Esophagus squamous epithelium (tissue), 5 donors: Measurements from ENCODE around the gene EMD. TPM values are rescaled to one million over a fixed set of nuclear protein-coding genes. Genes with fewer than 3 reads are reported as not detected.

ENCODE experiments used
- DNase-seq: peaks from one replicate; lab custom pipeline; 2025; lab: John Stamatoyannopoulos, UW
- H3K27ac ChIP-seq, 4 donors: fragments of 200-600 bp; sonication (generic); one replicate each; pipeline ENCODE4 v1.5.1; 2016 to 2019; ENCODE audit warnings: mild to moderate bottlenecking in 1 of 4
- H3K27me3 ChIP-seq, 4 donors: fragments of 200-600 bp; sonication (generic); 1 replicate in 3 of 4; 2 replicates in 1 of 4; pipeline versions ENCODE4 v1.5.1 to v1.6.0; 2017 to 2021; ENCODE audit warnings: antibody characterized with exemption in 1 of 4
- H3K36me3 ChIP-seq, 3 donors: fragments of 200-600 bp; sonication (generic); one replicate each; pipeline ENCODE4 v1.5.1; 2016 to 2019
- H3K4me1 ChIP-seq, 3 donors: fragments of 200-600 bp; sonication (generic); one replicate each; pipeline ENCODE4 v1.5.1; 2017 to 2019
- H3K4me3 ChIP-seq, 4 donors: fragments of 200-600 bp; sonication (generic); 1 replicate in 3 of 4; 2 replicates in 1 of 4; pipeline ENCODE4 v1.5.1; 2016 to 2019; ENCODE audit warnings: mild to moderate bottlenecking in 2 of 4, moderate library complexity in 1 of 4
- H3K9me3 ChIP-seq, 3 donors: fragments of 200-600 bp; sonication (generic); one replicate each; pipeline ENCODE4 v1.5.1; 2016 to 2019
- CTCF ChIP-seq, 6 experiments: fragments of 450-650 bp in 4 of 6; fragments of 200-600 bp in 2 of 6; sonication (generic) in 2 of 6; IDR thresholded peaks; one replicate each; pipeline ENCODE4 v1.5.1; 2016 to 2019; ENCODE audit warnings: antibody characterized with exemption in 6 of 6, mild to moderate bottlenecking in 4 of 6, moderate library complexity in 4 of 6
- POLR2A ChIP-seq, 4 donors: fragments of 450-650 bp; IDR thresholded peaks; one replicate each; pipeline ENCODE4 v1.6.1; 2017; ENCODE audit warnings: antibody characterized with exemption in 4 of 4, mild to moderate bottlenecking in 4 of 4, moderate library complexity in 3 of 4
- WGBS, 2 donors: methylation state at CpG; one replicate each; pipeline ENCODE4 v1.1.5; 2018; 5-methylcytosine and 5-hydroxymethylcytosine counted together
- intact Hi-C: fragments of 100-400 bp; cut with DNase I; formaldehyde crosslinking; loops from one replicate; pipeline ENCODE4 v1.15.0; 2022
- total RNA-seq, 4 donors: library from RNA; depleted of rRNA; stranded (reverse); fragments of >200 nt; gene quantifications; one replicate each; pipeline ENCODE4 v1.1.0, GENCODE V29; 2016
- donor health status: DM: yes; HTN: yes; CAD: no.

EMD gene
- total RNA-seq, 4 donors from 2014 or later, result 12.7 to 50.1 (median 40.2) TPM

GRCh38 chrX:154353172-154353843 lies 25.8 kb upstream of the EMD start:
- H3K36me3 ChIP-seq, result peaks cover 18 to 100% (median 43%) of the 10 kb centered on the region in 3 donors
- H3K4me1 ChIP-seq, result peaks cover 0 to 23% (median 0%) of the 10 kb centered on the region in 3 donors
- DNase-seq, result no peak
- TF ChIP-seq CTCF (IDR thresholded peaks at IDR 0.05) (no peak), POLR2A (IDR thresholded peaks at IDR 0.05) (no peak)
- H3K9me3 ChIP-seq, result no peaks in the 10 kb centered on the region
- 65% methylated on average over 4 of the region's 24 CpGs; no CpG with 5 or more reads in 1 of the 2 donors for WGBS, 2 donors
- H3K4me3 ChIP-seq, result no peak overlapping the region
- intact Hi-C loops, result no loop called here
- H3K27me3 ChIP-seq, result no peaks in the 10 kb centered on the region
- peak overlapping the region in 2 of 4 donors; percentile 5 to 33 for H3K27ac ChIP-seq

GRCh38 chrX:154354013-154354412 lies 25.1 kb upstream of the EMD start:
- no CpG with 5 or more reads among the region's 14 CpGs for WGBS, 2 donors
- no peak for DNase-seq
- intact Hi-C loops, result no loop called here
- Histone ChIP-seq H3K27ac (peak overlapping the region in 2 of 4 donors; percentile 32 to 33), H3K9me3 (no peaks in the 10 kb centered on the region), H3K27me3 (no peaks in the 10 kb centered on the region), H3K4me3 (no peak overlapping the region), H3K36me3 (peaks cover 24 to 100% (median 43%) of the 10 kb centered on the region in 3 donors), H3K4me1 (peaks cover 0 to 30% (median 0%) of the 10 kb centered on the region in 3 donors)
- no peak for TF ChIP-seq POLR2A (IDR thresholded peaks at IDR 0.05)
- TF ChIP-seq CTCF (IDR thresholded peaks at IDR 0.05), result no peak

GRCh38 chrX:154354516-154354915 lies 24.6 kb upstream of the EMD start:
- TF ChIP-seq POLR2A (IDR thresholded peaks at IDR 0.05) (no peak), CTCF (IDR thresholded peaks at IDR 0.05) (no peak)
- DNase-seq, result no peak
- no peak overlapping the region for H3K4me3 ChIP-seq
- H3K27me3 ChIP-seq, result no peaks in the 10 kb centered on the region
- intact Hi-C loops, result no loop called here
- H3K4me1 ChIP-seq, result peaks cover 0 to 33% (median 0%) of the 10 kb centered on the region in 3 donors
- H3K36me3 ChIP-seq, result peaks cover 29 to 100% (median 46%) of the 10 kb centered on the region in 3 donors
- no peaks in the 10 kb centered on the region for H3K9me3 ChIP-seq
- peak overlapping the region in 2 of 4 donors; percentile 32 to 33 for H3K27ac ChIP-seq
- WGBS, 2 donors, result 81% methylated on average over 8 of the region's 13 CpGs; no CpG with 5 or more reads in 1 of the 2 donors

- 70 to 78% methylated on average over 7 of the region's 30 CpGs for WGBS, 2 donors
Measured at GRCh38 chrX:154355094-154355775, 23.9 kb upstream of the EMD start.

More at GRCh38 chrX:154355094-154355775, 23.9 kb upstream of the EMD start:
- no peak for DNase-seq
- Histone ChIP-seq H3K27ac (peak overlapping the region in 2 of 4 donors; percentile 17 to 32), H3K36me3 (peaks cover 36 to 100% (median 52%) of the 10 kb centered on the region in 3 donors), H3K4me3 (no peak overlapping the region), H3K27me3 (no peaks in the 10 kb centered on the region), H3K9me3 (no peaks in the 10 kb centered on the region), H3K4me1 (peaks cover 0 to 33% (median 0%) of the 10 kb centered on the region in 3 donors)
- intact Hi-C loops, result no loop called here
- no peak for TF ChIP-seq CTCF (IDR thresholded peaks at IDR 0.05)
- no peak for TF ChIP-seq POLR2A (IDR thresholded peaks at IDR 0.05)
